Neural cell (in vitro differentiated cells): Measurements from ENCODE around the gene ZNF624. TPM values are rescaled to one million over a fixed set of nuclear protein-coding genes. Genes with fewer than 3 reads are reported as not detected.

Source experiments
- H2AFZ ChIP-seq: fragments of 200-600, 300-800 bp; sonication (generic), shearing (Covaris generic); 2 replicates; pipeline ENCODE4 v1.6.0; 2014; ENCODE audit warnings: low read depth, mild to moderate bottlenecking, antibody characterized with exemption, low read length, moderate library complexity
- H3F3A ChIP-seq: fragments of 200-600 bp; shearing (Covaris generic); 2 replicates; pipeline ENCODE4 v1.6.1; 2016; ENCODE audit warnings: mild to moderate bottlenecking, moderate library complexity, mixed read lengths, antibody characterized with exemption, low read length; ENCODE audit not compliant: insufficient read depth, poor library complexity, severe bottlenecking
- H3K27ac ChIP-seq: fragments of 200-600, 300-800 bp; sonication (generic), shearing (Covaris generic); 2 replicates; pipeline ENCODE4 v1.5.1; 2014; ENCODE audit warnings: mild to moderate bottlenecking, low read length, moderate library complexity
- H3K27me3 ChIP-seq: fragments of 300-800, 200-600 bp; sonication (generic), shearing (Covaris generic); 2 replicates; pipeline ENCODE4 v1.6.0; 2014; ENCODE audit warnings: mild to moderate bottlenecking, low read depth, low read length, moderate library complexity; ENCODE audit not compliant: insufficient read depth
- H3K36me3 ChIP-seq: fragments of 300-800, 200-600 bp; sonication (generic), shearing (Covaris generic); 2 replicates; pipeline ENCODE4 v1.5.1; 2014; ENCODE audit warnings: mild to moderate bottlenecking, antibody characterized with exemption, low read length, moderate library complexity; ENCODE audit not compliant: insufficient read depth
- H3K4me2 ChIP-seq: fragments of 300-800, 200-600 bp; sonication (generic), shearing (Covaris generic); 2 replicates; pipeline ENCODE4 v1.6.0; 2014; ENCODE audit warnings: mild to moderate bottlenecking, low read length
- H3K4me3 ChIP-seq: fragments of 300-800, 200-600 bp; sonication (generic), shearing (Covaris generic); 2 replicates; pipeline ENCODE4 v1.5.1; 2014; ENCODE audit warnings: mild to moderate bottlenecking, low read length, moderate library complexity
- H3K79me2 ChIP-seq: fragments of 200-600 bp; shearing (Covaris generic); replicated peaks from 2 replicates; pipeline ENCODE4 v1.6.0; 2014; ENCODE audit warnings: mild to moderate bottlenecking, low read length, moderate library complexity; ENCODE audit not compliant: insufficient read depth
- H3K9ac ChIP-seq: fragments of 300-800, 200-600 bp; sonication (generic), shearing (Covaris generic); 2 replicates; pipeline ENCODE4 v1.6.1; 2016; ENCODE audit warnings: mild to moderate bottlenecking, low read length, mixed read lengths
- H3K9me2 ChIP-seq: fragments of 200-600 bp; shearing (Covaris generic); 2 replicates; pipeline ENCODE4 v1.6.1; 2016; ENCODE audit warnings: mild to moderate bottlenecking, low read length, mixed read lengths; ENCODE audit not compliant: insufficient read depth
- H3K9me3 ChIP-seq: fragments of 200-600, 300-800 bp; sonication (generic), shearing (Covaris generic); 2 replicates; pipeline ENCODE4 v1.6.1; 2016; ENCODE audit warnings: mild to moderate bottlenecking, mixed run types, low read length, moderate library complexity, mixed read lengths
- H4K20me1 ChIP-seq: fragments of 200-600 bp; shearing (Covaris generic); 2 replicates; pipeline ENCODE4 v1.6.1; 2016; ENCODE audit warnings: mild to moderate bottlenecking, mixed run types; ENCODE audit not compliant: insufficient read depth
- EP300 ChIP-seq: fragments of 450-650 bp; conservative IDR thresholded peaks from 2 replicates; pipeline ENCODE4 v1.6.1; 2014; ENCODE audit warnings: antibody characterized with exemption, mild to moderate bottlenecking, moderate library complexity; ENCODE audit not compliant: poor library complexity, severe bottlenecking
- EZH2 ChIP-seq: fragments of 200-600, 300-800 bp; shearing (Covaris generic), sonication (generic); IDR thresholded peaks from 2 replicates; pipeline ENCODE4 v1.6.1; 2014; ENCODE audit warnings: antibody characterized with exemption, low read length, borderline replicate concordance, mild to moderate bottlenecking; ENCODE audit not compliant: insufficient read depth, poor library complexity, severe bottlenecking
- MXI1 ChIP-seq: fragments of 450-650 bp; conservative IDR thresholded peaks from 2 replicates; pipeline ENCODE4 v1.6.1; 2014; ENCODE audit warnings: antibody characterized with exemption, mild to moderate bottlenecking; ENCODE audit not compliant: poor library complexity, severe bottlenecking
- POLR2AphosphoS5 ChIP-seq: IDR thresholded peaks from 2 replicates; pipeline ENCODE4 v1.6.1; 2012
- RAD21 ChIP-seq: fragments of 450-650 bp; conservative IDR thresholded peaks from 2 replicates; pipeline ENCODE4 v1.6.1; 2014; ENCODE audit warnings: antibody characterized with exemption, mild to moderate bottlenecking, moderate library complexity
- SMC3 ChIP-seq: fragments of 450-650 bp; conservative IDR thresholded peaks from 2 replicates; pipeline ENCODE4 v1.6.1; 2014; ENCODE audit warnings: antibody characterized with exemption, mild to moderate bottlenecking, moderate library complexity; ENCODE audit not compliant: poor library complexity
- TAF1 ChIP-seq: IDR thresholded peaks from 2 replicates; pipeline ENCODE4 v1.6.1; 2012; ENCODE audit warnings: low read depth
- polyA plus RNA-seq: library from polyadenylated mRNA; depleted of rRNA; stranded (reverse); fragments of >200 nt; gene quantifications from 2 replicates; pipeline ENCODE4 v1.2.3, GENCODE V29; 2014
- TF ChIP-seq, protein P1 (sequence below): fragments of 450-650 bp; IDR thresholded peaks from 2 replicates; pipeline ENCODE4 v1.5.1; 2014; ENCODE audit warnings: antibody characterized with exemption, mild to moderate bottlenecking, moderate library complexity; ENCODE audit not compliant: poor library complexity, severe bottlenecking
- TF ChIP-seq, protein P2 (sequence below): IDR thresholded peaks from 2 replicates; pipeline ENCODE4 v1.6.1; 2012; ENCODE audit warnings: borderline replicate concordance

Gene ZNF624
- polyA plus RNA-seq, 1 donor from 2014 or later, result 13.4 TPM

DNA sequence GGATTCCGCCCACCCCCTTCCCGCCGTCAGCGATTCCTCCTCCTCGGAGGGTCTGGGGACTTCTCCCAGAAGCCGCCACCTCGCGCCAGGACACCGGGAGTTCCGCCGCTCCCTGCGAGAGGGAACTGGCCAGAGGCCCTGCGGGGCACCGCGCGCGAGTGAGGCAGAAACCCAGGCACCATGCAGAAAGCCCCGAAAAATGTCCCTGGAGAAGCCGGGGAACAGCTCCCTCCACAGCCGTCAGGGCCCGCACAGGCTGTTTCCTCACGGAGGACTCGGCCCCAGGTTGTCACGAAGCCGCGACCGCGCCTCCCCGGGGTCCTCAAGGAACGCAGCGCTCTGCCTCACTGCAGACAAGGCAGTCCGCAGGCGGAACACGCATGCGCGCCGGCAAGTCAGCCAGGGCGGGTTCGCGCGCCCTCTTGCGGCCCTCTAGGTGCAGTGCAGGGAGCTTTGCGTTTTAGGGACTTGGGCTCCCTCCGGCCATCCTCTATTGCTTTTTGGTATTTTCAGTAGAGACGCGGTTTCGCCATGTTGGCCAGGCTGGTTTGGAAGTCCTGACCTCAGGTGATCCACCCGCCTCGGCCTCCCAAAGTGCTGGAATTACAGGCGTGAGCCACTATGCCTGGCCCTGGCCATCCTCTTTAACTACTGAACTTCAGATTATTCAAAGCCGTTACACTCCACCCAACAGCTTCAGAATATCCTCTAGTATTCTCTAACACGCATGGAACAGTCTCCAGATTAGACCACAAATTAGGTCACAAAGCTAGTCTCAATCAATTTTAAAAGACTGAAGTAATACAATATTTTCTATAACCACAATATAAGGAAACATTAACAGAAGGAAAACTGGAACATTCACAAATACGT lies 64.3 kb downstream of the ZNF624 start:
- TF ChIP-seq EZH2 (no peak), MXI1 (peak; percentile 37), POLR2AphosphoS5 (peak; percentile 89), EP300 (peak; percentile 33), TAF1 (peak; percentile 32), RAD21 (peak; percentile 89), SMC3 (peak; percentile 91)
- TF ChIP-seq, protein P1, sequence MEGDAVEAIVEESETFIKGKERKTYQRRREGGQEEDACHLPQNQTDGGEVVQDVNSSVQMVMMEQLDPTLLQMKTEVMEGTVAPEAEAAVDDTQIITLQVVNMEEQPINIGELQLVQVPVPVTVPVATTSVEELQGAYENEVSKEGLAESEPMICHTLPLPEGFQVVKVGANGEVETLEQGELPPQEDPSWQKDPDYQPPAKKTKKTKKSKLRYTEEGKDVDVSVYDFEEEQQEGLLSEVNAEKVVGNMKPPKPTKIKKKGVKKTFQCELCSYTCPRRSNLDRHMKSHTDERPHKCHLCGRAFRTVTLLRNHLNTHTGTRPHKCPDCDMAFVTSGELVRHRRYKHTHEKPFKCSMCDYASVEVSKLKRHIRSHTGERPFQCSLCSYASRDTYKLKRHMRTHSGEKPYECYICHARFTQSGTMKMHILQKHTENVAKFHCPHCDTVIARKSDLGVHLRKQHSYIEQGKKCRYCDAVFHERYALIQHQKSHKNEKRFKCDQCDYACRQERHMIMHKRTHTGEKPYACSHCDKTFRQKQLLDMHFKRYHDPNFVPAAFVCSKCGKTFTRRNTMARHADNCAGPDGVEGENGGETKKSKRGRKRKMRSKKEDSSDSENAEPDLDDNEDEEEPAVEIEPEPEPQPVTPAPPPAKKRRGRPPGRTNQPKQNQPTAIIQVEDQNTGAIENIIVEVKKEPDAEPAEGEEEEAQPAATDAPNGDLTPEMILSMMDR, result peak; percentile 98
- TF ChIP-seq, protein P2, sequence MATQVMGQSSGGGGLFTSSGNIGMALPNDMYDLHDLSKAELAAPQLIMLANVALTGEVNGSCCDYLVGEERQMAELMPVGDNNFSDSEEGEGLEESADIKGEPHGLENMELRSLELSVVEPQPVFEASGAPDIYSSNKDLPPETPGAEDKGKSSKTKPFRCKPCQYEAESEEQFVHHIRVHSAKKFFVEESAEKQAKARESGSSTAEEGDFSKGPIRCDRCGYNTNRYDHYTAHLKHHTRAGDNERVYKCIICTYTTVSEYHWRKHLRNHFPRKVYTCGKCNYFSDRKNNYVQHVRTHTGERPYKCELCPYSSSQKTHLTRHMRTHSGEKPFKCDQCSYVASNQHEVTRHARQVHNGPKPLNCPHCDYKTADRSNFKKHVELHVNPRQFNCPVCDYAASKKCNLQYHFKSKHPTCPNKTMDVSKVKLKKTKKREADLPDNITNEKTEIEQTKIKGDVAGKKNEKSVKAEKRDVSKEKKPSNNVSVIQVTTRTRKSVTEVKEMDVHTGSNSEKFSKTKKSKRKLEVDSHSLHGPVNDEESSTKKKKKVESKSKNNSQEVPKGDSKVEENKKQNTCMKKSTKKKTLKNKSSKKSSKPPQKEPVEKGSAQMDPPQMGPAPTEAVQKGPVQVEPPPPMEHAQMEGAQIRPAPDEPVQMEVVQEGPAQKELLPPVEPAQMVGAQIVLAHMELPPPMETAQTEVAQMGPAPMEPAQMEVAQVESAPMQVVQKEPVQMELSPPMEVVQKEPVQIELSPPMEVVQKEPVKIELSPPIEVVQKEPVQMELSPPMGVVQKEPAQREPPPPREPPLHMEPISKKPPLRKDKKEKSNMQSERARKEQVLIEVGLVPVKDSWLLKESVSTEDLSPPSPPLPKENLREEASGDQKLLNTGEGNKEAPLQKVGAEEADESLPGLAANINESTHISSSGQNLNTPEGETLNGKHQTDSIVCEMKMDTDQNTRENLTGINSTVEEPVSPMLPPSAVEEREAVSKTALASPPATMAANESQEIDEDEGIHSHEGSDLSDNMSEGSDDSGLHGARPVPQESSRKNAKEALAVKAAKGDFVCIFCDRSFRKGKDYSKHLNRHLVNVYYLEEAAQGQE, result peak; percentile 63
- no peaks in the 10 kb centered on the region for H3K79me2 ChIP-seq
- H3K27me3 ChIP-seq, result no peaks in the 10 kb centered on the region
- no peaks in the 10 kb centered on the region for H3K36me3 ChIP-seq
- H2AFZ ChIP-seq, result peak overlapping the region; percentile 92
- no peaks in the 10 kb centered on the region for H4K20me1 ChIP-seq
- no peaks in the 10 kb centered on the region for H3F3A ChIP-seq
- H3K4me3 ChIP-seq, result peak overlapping the region; percentile 80
- H3K9me3 ChIP-seq, result no peaks in the 10 kb centered on the region
- peak overlapping the region; percentile 53 for H3K4me2 ChIP-seq
- H3K9ac ChIP-seq, result peak overlapping the region; percentile 78
- H3K9me2 ChIP-seq, result no peaks in the 10 kb centered on the region
- peak overlapping the region; percentile 63 for H3K27ac ChIP-seq

DNA sequence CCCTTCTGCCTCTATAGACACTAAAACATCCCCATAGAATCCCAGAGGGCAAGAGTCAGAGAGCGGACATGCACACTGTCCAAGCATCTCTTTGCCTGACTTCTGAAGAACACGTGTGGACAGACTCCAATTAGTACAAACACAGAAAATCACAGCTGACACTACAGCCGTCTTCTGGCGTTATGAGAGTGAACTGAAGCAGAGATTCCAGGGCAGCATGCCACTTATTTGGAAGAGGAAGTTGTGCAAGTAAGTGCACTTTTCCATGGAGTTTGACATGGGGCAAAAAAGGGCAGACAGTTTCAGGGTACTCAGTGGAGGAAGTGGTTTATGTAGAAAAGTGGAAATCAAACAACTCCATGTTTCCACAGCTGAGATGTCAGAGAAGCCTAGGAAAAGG lies 67.9 kb downstream of the ZNF624 start:
- H3K4me2 ChIP-seq, result no peak overlapping the region
- no peak for TF ChIP-seq POLR2AphosphoS5
- no peak for TF ChIP-seq EZH2
- no peak for TF ChIP-seq TAF1
- TF ChIP-seq, protein P2, result no peak
- TF ChIP-seq, protein P1, result no peak
- no peak for TF ChIP-seq EP300
- no peak for TF ChIP-seq MXI1
- TF ChIP-seq SMC3, result no peak
- no peak for TF ChIP-seq RAD21
- H3K79me2 ChIP-seq, result no peaks in the 10 kb centered on the region
- H3K9me3 ChIP-seq, result no peaks in the 10 kb centered on the region
- H3K27me3 ChIP-seq, result no peaks in the 10 kb centered on the region
- H3K9me2 ChIP-seq, result no peaks in the 10 kb centered on the region
- H3K9ac ChIP-seq, result no peak overlapping the region
- H2AFZ ChIP-seq, result no peak overlapping the region
- no peaks in the 10 kb centered on the region for H4K20me1 ChIP-seq
- H3F3A ChIP-seq, result no peaks in the 10 kb centered on the region
- no peak overlapping the region for H3K4me3 ChIP-seq
- H3K27ac ChIP-seq, result no peak overlapping the region
- H3K36me3 ChIP-seq, result no peaks in the 10 kb centered on the region
